Upper lobe of left lung (tissue), 6 donors: ENCODE results near the gene NRP1. TPM values are rescaled to one million over a fixed set of nuclear protein-coding genes. Genes with fewer than 3 reads are reported as not detected.
A peak's percentile ranks its signal among the peaks of the same experiment; 100 is the strongest.

Experiments
- ATAC-seq, 2 donors: fragments of 200-7000 bp; cut with Tn5 transposase; one replicate each; pipeline ENCODE4 v1.9.1; 2022; ENCODE audit warnings: mild to moderate bottlenecking in 2 of 2, moderate library complexity in 2 of 2; ENCODE audit not compliant: low FRiP score in 2 of 2
- DNase-seq, 2 donors: peaks; one replicate each; pipeline ENCODE4 v3.0.0-alpha.2; 2019 to 2020
- H3K27ac ChIP-seq, 4 donors: fragments of 200-600 bp; sonication (generic); one replicate each; pipeline ENCODE4 v1.5.1; 2016 to 2019
- H3K27me3 ChIP-seq, 4 donors: fragments of 200-600 bp; sonication (generic); one replicate each; pipeline ENCODE4 v1.5.1; 2017 to 2019
- H3K36me3 ChIP-seq, 4 donors: fragments of 200-600 bp; sonication (generic); one replicate each; pipeline ENCODE4 v1.5.1; 2016 to 2019
- H3K4me1 ChIP-seq, 4 donors: fragments of 200-600 bp; sonication (generic); one replicate each; pipeline ENCODE4 v1.5.1; 2018 to 2019
- H3K4me3 ChIP-seq, 4 donors: fragments of 200-600 bp; sonication (generic); one replicate each; pipeline ENCODE4 v1.5.1; 2017 to 2019; ENCODE audit warnings: mild to moderate bottlenecking in 2 of 4, moderate library complexity in 1 of 4
- H3K9me3 ChIP-seq, 4 donors: fragments of 200-600 bp; sonication (generic); one replicate each; pipeline ENCODE4 v1.5.1; 2018 to 2019
- CTCF ChIP-seq, 6 experiments: fragments of 450-650 bp in 4 of 6; fragments of 200-600 bp in 2 of 6; sonication (generic) in 2 of 6; IDR thresholded peaks; one replicate each; pipeline ENCODE4 v1.5.1; 2016 to 2019; ENCODE audit warnings: antibody characterized with exemption in 6 of 6
- EP300 ChIP-seq, 4 donors: sonication (generic); formaldehyde crosslinking; IDR thresholded peaks; one replicate each; pipeline ENCODE4 v1.5.1; 2017; ENCODE audit warnings: antibody characterized with exemption in 4 of 4, control low read depth in 2 of 4
- POLR2A ChIP-seq, 4 donors: fragments of 450-650 bp; IDR thresholded peaks; one replicate each; pipeline ENCODE4 v1.5.1; 2016 to 2017; ENCODE audit warnings: antibody characterized with exemption in 4 of 4, mild to moderate bottlenecking in 2 of 4
- POLR2AphosphoS5 ChIP-seq, 2 donors: sonication (generic); formaldehyde crosslinking; IDR thresholded peaks; one replicate each; pipeline ENCODE4 v1.5.1; 2017; ENCODE audit warnings: antibody characterized with exemption in 2 of 2
- WGBS, 2 donors: methylation state at CpG; one replicate each; pipeline ENCODE4 v1.1.5; 2017 to 2018; 5-methylcytosine and 5-hydroxymethylcytosine counted together
- total RNA-seq, 6 donors: library from RNA; depleted of rRNA in 4 of 6; stranded (reverse); fragments of >200 nt in 4 of 6; gene quantifications; one replicate each; pipeline versions ENCODE4 v1.1.0 to v1.2.1, GENCODE V29; 2016 to 2021
- donor health status: DM: no; HTN: no; CAD: no; lungs with moderate emphysema.
- donor health status: DM: no; HTN: yes; CAD: no; lungs with severe emphysema.

Gene NRP1
- total RNA-seq, 6 donors from 2014 or later, result 48.5 to 136 (median 64.1) TPM

- ATAC-seq (no peak), DNase-seq (no peak)
- Histone ChIP-seq H3K36me3 (no peaks in the 10 kb centered on the region), H3K27me3 (no peaks in the 10 kb centered on the region), H3K4me1 (peaks cover 5 to 20% (median 12%) of the 10 kb centered on the region in 4 donors), H3K9me3 (no peaks in the 10 kb centered on the region), H3K4me3 (no peak overlapping the region), H3K27ac (no peak overlapping the region)
- 69 to 75% methylated on average over 4 of the region's 4 CpGs for WGBS, 2 donors
- TF ChIP-seq POLR2A (IDR thresholded peaks at IDR 0.05) (no peak), EP300 (IDR thresholded peaks at IDR 0.05) (no peak), POLR2AphosphoS5 (IDR thresholded peaks at IDR 0.05) (no peak), CTCF (IDR thresholded peaks at IDR 0.05) (no peak)
Observed at GRCh38 chr10:33286157-33286934, 48.1 kb downstream of the NRP1 start.

GRCh38 chr10:33284945-33285344 lies 49.5 kb downstream of the NRP1 start:
- no peaks in the 10 kb centered on the region for H3K27me3 ChIP-seq
- 90 to 91% methylated on average over 2 of the region's 2 CpGs for WGBS, 2 donors
- DNase-seq (no peak), ATAC-seq (no peak)
- H3K4me3 ChIP-seq, result no peak overlapping the region
- H3K4me1 ChIP-seq, result peaks cover 0 to 12% (median 5%) of the 10 kb centered on the region in 4 donors
- no peaks in the 10 kb centered on the region for H3K9me3 ChIP-seq
- H3K27ac ChIP-seq, result no peak overlapping the region
- H3K36me3 ChIP-seq, result no peaks in the 10 kb centered on the region
- TF ChIP-seq POLR2A (IDR thresholded peaks at IDR 0.05) (no peak), CTCF (IDR thresholded peaks at IDR 0.05) (no peak), EP300 (IDR thresholded peaks at IDR 0.05) (no peak), POLR2AphosphoS5 (IDR thresholded peaks at IDR 0.05) (no peak)

- Histone ChIP-seq H3K27ac (peak overlapping the region in 1 of 4 donors; percentile 11), H3K4me3 (no peak overlapping the region), H3K9me3 (no peaks in the 10 kb centered on the region), H3K27me3 (no peaks in the 10 kb centered on the region), H3K4me1 (peaks cover 0 to 12% (median 7%) of the 10 kb centered on the region in 4 donors), H3K36me3 (no peaks in the 10 kb centered on the region)
- DNase-seq (no peak), ATAC-seq (peak in 1 of 2 donors; percentile 34)
- WGBS, 2 donors, result 77 to 78% methylated on average over 5 of the region's 5 CpGs
- TF ChIP-seq EP300 (IDR thresholded peaks at IDR 0.05) (no peak), CTCF (IDR thresholded peaks at IDR 0.05) (no peak), POLR2AphosphoS5 (IDR thresholded peaks at IDR 0.05) (no peak), POLR2A (IDR thresholded peaks at IDR 0.05) (no peak)
Observed at GRCh38 chr10:33279811-33280602, 54.5 kb downstream of the NRP1 start.

- Histone ChIP-seq H3K4me1 (peaks cover 0 to 14% (median 10%) of the 10 kb centered on the region in 4 donors), H3K27me3 (no peaks in the 10 kb centered on the region), H3K9me3 (no peaks in the 10 kb centered on the region), H3K36me3 (no peaks in the 10 kb centered on the region), H3K27ac (peak overlapping the region in 1 of 4 donors; percentile 18), H3K4me3 (no peak overlapping the region)
- DNase-seq, result no peak
- ATAC-seq, result peak in 1 of 2 donors; percentile 53
- WGBS, 2 donors, result 90 to 91% methylated on average over 3 to 5 of the region's 5 CpGs
- TF ChIP-seq EP300 (IDR thresholded peaks at IDR 0.05) (no peak), POLR2AphosphoS5 (IDR thresholded peaks at IDR 0.05) (no peak), POLR2A (IDR thresholded peaks at IDR 0.05) (no peak), CTCF (IDR thresholded peaks at IDR 0.05) (no peak)
Observed at GRCh38 chr10:33279276-33279675, 55.2 kb downstream of the NRP1 start.
